NOMO-1 treated with DMSO at 0.1 percent for 48 hours (cell line): ENCODE data around the gene UBL5.

Experiments
- DNase-seq: peaks from one replicate; lab custom pipeline; 2025; ENCODE audit not compliant: unreplicated experiment; lab: John Stamatoyannopoulos, UW

Gene UBL5

DNA sequence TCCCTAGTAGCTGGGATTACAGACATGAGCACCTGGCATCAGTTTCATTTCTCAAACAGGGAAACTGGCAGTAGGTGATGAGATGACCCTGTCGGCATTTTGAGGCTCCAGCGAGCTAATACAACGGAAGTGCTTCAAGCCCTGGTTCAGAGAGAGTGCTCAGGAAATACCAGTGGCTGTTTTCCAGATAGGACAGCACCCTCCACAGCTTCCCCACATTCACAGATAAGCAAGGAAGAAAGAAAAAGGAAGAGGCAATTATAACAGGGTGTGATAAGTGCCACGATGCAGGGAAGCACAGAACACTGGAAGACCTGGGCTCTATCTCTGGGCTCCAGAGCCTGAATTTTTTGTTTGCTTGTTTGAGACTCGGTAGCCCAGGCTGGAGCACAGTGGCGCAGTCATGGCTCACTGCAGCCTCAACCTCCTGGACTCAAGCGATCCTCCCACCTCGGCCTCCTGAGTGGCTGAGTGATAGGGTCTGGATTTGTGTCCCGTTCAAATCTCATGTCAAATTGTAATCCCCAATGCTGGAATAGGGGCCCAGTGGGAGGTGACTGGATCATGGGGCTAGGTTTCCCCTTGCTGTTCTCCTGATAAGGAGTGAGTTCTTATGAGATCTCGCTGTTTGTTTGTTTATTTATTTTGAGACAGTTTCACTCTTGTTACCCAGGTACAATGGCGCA is 50.9 kb downstream of the UBL5 start:
- no peak for DNase-seq
